ENCODE data around the gene EEPD1.
"Not testable (repeated sequence)": the region's sequence is repeated elsewhere in the genome, so short reads cannot be mapped to it uniquely, and the experiment has no call there.

DNA sequence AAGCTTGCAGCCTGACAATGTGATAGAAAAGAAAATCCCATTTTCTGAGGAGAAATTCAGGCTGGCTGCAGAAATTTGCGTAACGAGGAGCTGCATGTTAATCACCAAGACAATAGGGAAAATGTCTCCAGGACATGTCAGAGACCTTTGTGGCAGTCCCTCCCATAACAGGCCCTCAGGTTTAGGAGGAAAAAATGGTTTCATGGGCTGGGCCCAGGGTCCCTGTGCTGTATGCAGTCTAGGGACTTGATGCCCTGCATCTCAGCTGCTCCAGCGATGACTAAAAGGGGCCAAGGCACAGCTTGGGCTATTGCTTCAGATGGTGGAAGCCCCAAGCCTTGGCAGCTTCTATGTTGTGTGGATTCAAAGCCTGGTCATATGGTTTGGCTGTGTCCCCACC, 168.2 kb downstream of the EEPD1 start:
- TF ChIP-seq POLR2A (IDR thresholded peaks at IDR 0.05; ENCODE audit: low read depth, low read length); POLR2AphosphoS5 (IDR thresholded peaks at IDR 0.05; ENCODE audit: low read depth, low read length); TAF1 (IDR thresholded peaks at IDR 0.05; ENCODE audit: low read depth, low read length); SPI1 (IDR thresholded peaks at IDR 0.05; ENCODE audit: low read depth, low read length); POU2F2 (IDR thresholded peaks at IDR 0.05; ENCODE audit: low read depth, low read length); PAX5 (IDR thresholded peaks at IDR 0.05; ENCODE audit: insufficient read depth, low read length, severe bottlenecking): not testable (repeated sequence)
